Type B pancreatic cell (in vitro differentiated cells): ENCODE data around the gene MXRA5. TPM values are rescaled to one million over a fixed set of nuclear protein-coding genes. Genes with fewer than 3 reads are reported as not detected.

ENCODE experiments used
- DNase-seq: peaks from one replicate; pipeline ENCODE4 v3.0.0; 2021; ENCODE audit warnings: mixed read lengths; ENCODE audit not compliant: unreplicated experiment; ENCODE audit errors: extremely low spot score
- H3K27ac Mint-ChIP-seq: 2 replicates; pipeline ENCODE4 v1.8.0; 2021; ENCODE audit warnings: mild to moderate bottlenecking, mixed read lengths
- H3K27me3 Mint-ChIP-seq: 2 replicates; pipeline ENCODE4 v1.8.0; 2021; ENCODE audit warnings: mixed read lengths
- H3K36me3 Mint-ChIP-seq: 2 replicates; pipeline ENCODE4 v1.8.0; 2021; ENCODE audit warnings: mixed read lengths
- H3K4me1 Mint-ChIP-seq: one replicate; pipeline ENCODE4 v1.8.0; 2021; ENCODE audit warnings: mixed read lengths; ENCODE audit not compliant: unreplicated experiment
- H3K4me3 Mint-ChIP-seq: 2 replicates; pipeline ENCODE4 v1.8.0; 2021; ENCODE audit warnings: mild to moderate bottlenecking, mixed read lengths
- H3K9me3 Mint-ChIP-seq: 2 replicates; pipeline ENCODE4 v1.8.0; 2021; ENCODE audit warnings: mixed read lengths
- CTCF ChIP-seq: fragments of 200-600 bp; sonication (generic); conservative IDR thresholded peaks from 2 replicates; pipeline ENCODE4 v1.5.0; 2021; ENCODE audit warnings: antibody characterized with exemption, mild to moderate bottlenecking
- long read RNA-seq: library from polyadenylated mRNA; unstranded; transcript quantifications from one replicate; pipeline ENCODE4 v2.0.0, GENCODE V29; 2020
- total RNA-seq: library from RNA; stranded (reverse); gene quantifications from 2 replicates; pipeline ENCODE4 v1.2.1, GENCODE V29; 2021; ENCODE audit warnings: low replicate concordance

Gene MXRA5
- 38.3 and 109 TPM in 2 replicates for total RNA-seq
- long read RNA-seq, partial matches to known transcripts = 5 of 17 reads
- long read RNA-seq, other reads (novel, unspliced or antisense) = 12 of 17 reads

- no peak for TF ChIP-seq CTCF
- DNase-seq = peak; percentile 78
- Mint-ChIP-seq H3K9me3 (peaks cover 7% of the 10 kb centered on the region), H3K27ac (peak within 1 kb of the TSS; percentile 84), H3K4me1 (peaks cover 15% of the 10 kb centered on the region), H3K27me3 (peaks cover 36% of the 10 kb centered on the region), H3K4me3 (peak within 1 kb of the TSS; percentile 97), H3K36me3 (peaks cover 23% of the 10 kb centered on the region)
These were observed at the start of gene MXRA5 for GRCh38 chrX:3346501-3347259. MXRA5 (minus strand) TSS chrX:3346652; CDS start chrX:3343833, 2,819 bp downstream.

GRCh38 chrX:3393581-3394111 lies 47.2 kb upstream of the MXRA5 start:
- H3K4me1 Mint-ChIP-seq = peaks cover 21% of the 10 kb centered on the region
- H3K27me3 Mint-ChIP-seq = no peaks in the 10 kb centered on the region
- H3K27ac Mint-ChIP-seq = peak overlapping the region; percentile 11
- peak overlapping the region; percentile 9 for H3K4me3 Mint-ChIP-seq
- peaks cover 6% of the 10 kb centered on the region for H3K9me3 Mint-ChIP-seq
- no peak for TF ChIP-seq CTCF
- DNase-seq = no peak
- H3K36me3 Mint-ChIP-seq = peaks cover 3% of the 10 kb centered on the region

- no peaks in the 10 kb centered on the region for H3K27me3 Mint-ChIP-seq
- H3K4me1 Mint-ChIP-seq = peaks cover 22% of the 10 kb centered on the region
- TF ChIP-seq CTCF = no peak
- no peak for DNase-seq
- peak overlapping the region; percentile 9 for H3K4me3 Mint-ChIP-seq
- H3K27ac Mint-ChIP-seq = peak overlapping the region; percentile 11
- H3K9me3 Mint-ChIP-seq = peaks cover 6% of the 10 kb centered on the region
- H3K36me3 Mint-ChIP-seq = peaks cover 3% of the 10 kb centered on the region
These were observed 46.7 kb upstream of the MXRA5 start for GRCh38 chrX:3393178-3393577.

- Mint-ChIP-seq H3K27me3 (no peaks in the 10 kb centered on the region), H3K27ac (no peak overlapping the region), H3K9me3 (no peaks in the 10 kb centered on the region), H3K36me3 (peaks cover 3% of the 10 kb centered on the region), H3K4me3 (no peak overlapping the region), H3K4me1 (peaks cover 13% of the 10 kb centered on the region)
- DNase-seq = no peak
- TF ChIP-seq CTCF = no peak
These were observed 42.0 kb upstream of the MXRA5 start for GRCh38 chrX:3388457-3388856.

- Mint-ChIP-seq H3K4me1 (peaks cover 8% of the 10 kb centered on the region), H3K27ac (no peak overlapping the region), H3K36me3 (peaks cover 3% of the 10 kb centered on the region), H3K4me3 (no peak overlapping the region), H3K9me3 (no peaks in the 10 kb centered on the region), H3K27me3 (no peaks in the 10 kb centered on the region)
- DNase-seq = no peak
- TF ChIP-seq CTCF = no peak
These were observed 37.9 kb upstream of the MXRA5 start for GRCh38 chrX:3384327-3384726.
